ENCODE results near the gene SLC45A2.
"Not testable (repeated sequence)": the region's sequence is repeated elsewhere in the genome, so short reads cannot be mapped to it uniquely, and the experiment has no call there.

SLC45A2 gene, protein sequence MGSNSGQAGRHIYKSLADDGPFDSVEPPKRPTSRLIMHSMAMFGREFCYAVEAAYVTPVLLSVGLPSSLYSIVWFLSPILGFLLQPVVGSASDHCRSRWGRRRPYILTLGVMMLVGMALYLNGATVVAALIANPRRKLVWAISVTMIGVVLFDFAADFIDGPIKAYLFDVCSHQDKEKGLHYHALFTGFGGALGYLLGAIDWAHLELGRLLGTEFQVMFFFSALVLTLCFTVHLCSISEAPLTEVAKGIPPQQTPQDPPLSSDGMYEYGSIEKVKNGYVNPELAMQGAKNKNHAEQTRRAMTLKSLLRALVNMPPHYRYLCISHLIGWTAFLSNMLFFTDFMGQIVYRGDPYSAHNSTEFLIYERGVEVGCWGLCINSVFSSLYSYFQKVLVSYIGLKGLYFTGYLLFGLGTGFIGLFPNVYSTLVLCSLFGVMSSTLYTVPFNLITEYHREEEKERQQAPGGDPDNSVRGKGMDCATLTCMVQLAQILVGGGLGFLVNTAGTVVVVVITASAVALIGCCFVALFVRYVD

DNA sequence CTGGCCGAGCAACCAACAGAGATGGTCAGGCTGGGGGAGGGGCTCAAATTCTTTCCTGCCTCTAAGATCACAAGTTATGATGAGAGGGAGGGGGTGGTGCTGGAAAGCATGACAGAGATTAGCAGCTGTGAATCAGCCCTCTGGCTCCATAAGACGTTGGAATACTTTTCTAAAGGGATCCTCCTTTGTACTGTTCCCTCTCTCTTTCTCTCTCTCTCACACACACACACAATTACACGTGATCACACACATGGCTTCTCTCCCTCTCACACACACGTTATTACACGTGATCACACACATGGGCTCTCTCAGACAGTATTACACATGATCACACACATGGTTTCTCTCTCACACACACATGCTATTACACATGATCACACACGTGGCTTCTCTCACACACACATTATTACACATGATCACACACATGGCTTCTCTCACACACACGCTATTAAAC, at the start of gene SLC45A2:
Gene SLC45A2 (minus strand): TSS at position 23 of the 454 bp plus-strand sequence. CDS start 110 bp downstream, outside the sequence.
- H4K20me1 ChIP-seq (ENCODE audit: low read depth, low read length): no peaks in the 10 kb centered on the region
- no peak within 1 kb of the TSS for H3K4me3 ChIP-seq (ENCODE audit: insufficient read depth, low read length, poor library complexity, severe bottlenecking)
- H3K27ac ChIP-seq (ENCODE audit: low read depth, low read length): no peak within 1 kb of the TSS
- no peak within 1 kb of the TSS for H2AFZ ChIP-seq (ENCODE audit: low read depth, low read length, severe bottlenecking)
- H3K4me2 ChIP-seq (ENCODE audit: low read depth, low read length, poor library complexity, severe bottlenecking): no peak within 1 kb of the TSS
- no peaks in the 10 kb centered on the region for H3K27me3 ChIP-seq (ENCODE audit: low read length)
- H3K9ac ChIP-seq (ENCODE audit: low read length): no peak within 1 kb of the TSS
- H3K79me2 ChIP-seq (ENCODE audit: insufficient read depth, low read length): no peaks in the 10 kb centered on the region
- H3K9me2 ChIP-seq (replicated peaks; ENCODE audit: insufficient read depth, low read length): no peaks in the 10 kb centered on the region
- no peak for TF ChIP-seq EZH2phosphoT487 (conservative IDR thresholded peaks at IDR 0.05; ENCODE audit: low read length)
- TF ChIP-seq, protein P1, sequence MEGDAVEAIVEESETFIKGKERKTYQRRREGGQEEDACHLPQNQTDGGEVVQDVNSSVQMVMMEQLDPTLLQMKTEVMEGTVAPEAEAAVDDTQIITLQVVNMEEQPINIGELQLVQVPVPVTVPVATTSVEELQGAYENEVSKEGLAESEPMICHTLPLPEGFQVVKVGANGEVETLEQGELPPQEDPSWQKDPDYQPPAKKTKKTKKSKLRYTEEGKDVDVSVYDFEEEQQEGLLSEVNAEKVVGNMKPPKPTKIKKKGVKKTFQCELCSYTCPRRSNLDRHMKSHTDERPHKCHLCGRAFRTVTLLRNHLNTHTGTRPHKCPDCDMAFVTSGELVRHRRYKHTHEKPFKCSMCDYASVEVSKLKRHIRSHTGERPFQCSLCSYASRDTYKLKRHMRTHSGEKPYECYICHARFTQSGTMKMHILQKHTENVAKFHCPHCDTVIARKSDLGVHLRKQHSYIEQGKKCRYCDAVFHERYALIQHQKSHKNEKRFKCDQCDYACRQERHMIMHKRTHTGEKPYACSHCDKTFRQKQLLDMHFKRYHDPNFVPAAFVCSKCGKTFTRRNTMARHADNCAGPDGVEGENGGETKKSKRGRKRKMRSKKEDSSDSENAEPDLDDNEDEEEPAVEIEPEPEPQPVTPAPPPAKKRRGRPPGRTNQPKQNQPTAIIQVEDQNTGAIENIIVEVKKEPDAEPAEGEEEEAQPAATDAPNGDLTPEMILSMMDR (IDR thresholded peaks at IDR 0.05; ENCODE audit: insufficient read depth, low read length, poor library complexity, severe bottlenecking): no peak
- H3F3A ChIP-seq (ENCODE audit: insufficient read depth): no peaks in the 10 kb centered on the region
- no peaks in the 10 kb centered on the region; the same call in 1 of the 2 replicates for H3K9me3 ChIP-seq (ENCODE audit: insufficient read depth, low read length)
- 0 out of 2 replicates have a peak, but pooled peaks cover 2% of the 10 kb centered on the region for H3K36me3 ChIP-seq (ENCODE audit: low read length)

DNA sequence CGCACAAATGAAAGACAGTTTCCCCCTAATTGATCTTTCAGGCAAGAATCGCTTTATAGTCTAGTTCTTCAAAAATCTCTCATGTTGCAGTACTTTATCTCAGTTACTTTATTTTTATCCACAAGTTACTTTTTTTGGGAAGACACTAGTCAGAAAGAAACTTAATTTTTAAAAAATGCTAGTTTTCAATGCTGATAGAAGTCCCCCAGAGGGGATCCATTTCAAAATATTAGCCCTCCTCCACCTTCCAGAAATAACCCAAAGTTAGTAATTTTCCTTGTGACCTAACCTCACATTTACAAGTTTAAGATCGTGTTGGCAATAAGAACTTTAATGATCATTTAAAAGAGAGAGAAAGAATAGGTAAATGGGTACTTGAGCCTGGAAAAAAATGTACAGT, 47.5 kb upstream of the SLC45A2 start:
- Histone ChIP-seq H3K79me2 (ENCODE audit: insufficient read depth, low read length) (no peaks in the 10 kb centered on the region), H3K27ac (ENCODE audit: low read depth, low read length) (no peak overlapping the region), H4K20me1 (ENCODE audit: low read depth, low read length) (no peaks in the 10 kb centered on the region), H3F3A (ENCODE audit: insufficient read depth) (no peaks in the 10 kb centered on the region), H3K27me3 (ENCODE audit: low read length) (no peaks in the 10 kb centered on the region), H3K4me2 (ENCODE audit: low read depth, low read length, poor library complexity, severe bottlenecking) (no peak overlapping the region), H2AFZ (ENCODE audit: low read depth, low read length, severe bottlenecking) (no peak overlapping the region), H3K9ac (ENCODE audit: low read length) (no peak overlapping the region), H3K9me3 (ENCODE audit: insufficient read depth, low read length) (no peaks in the 10 kb centered on the region), H3K9me2 (replicated peaks; ENCODE audit: insufficient read depth, low read length) (no peaks in the 10 kb centered on the region), H3K36me3 (ENCODE audit: low read length) (no peaks in the 10 kb centered on the region), H3K4me3 (ENCODE audit: insufficient read depth, low read length, poor library complexity, severe bottlenecking) (no peak overlapping the region)
- TF ChIP-seq, protein P1 (IDR thresholded peaks at IDR 0.05; ENCODE audit: insufficient read depth, low read length, poor library complexity, severe bottlenecking): no peak

DNA sequence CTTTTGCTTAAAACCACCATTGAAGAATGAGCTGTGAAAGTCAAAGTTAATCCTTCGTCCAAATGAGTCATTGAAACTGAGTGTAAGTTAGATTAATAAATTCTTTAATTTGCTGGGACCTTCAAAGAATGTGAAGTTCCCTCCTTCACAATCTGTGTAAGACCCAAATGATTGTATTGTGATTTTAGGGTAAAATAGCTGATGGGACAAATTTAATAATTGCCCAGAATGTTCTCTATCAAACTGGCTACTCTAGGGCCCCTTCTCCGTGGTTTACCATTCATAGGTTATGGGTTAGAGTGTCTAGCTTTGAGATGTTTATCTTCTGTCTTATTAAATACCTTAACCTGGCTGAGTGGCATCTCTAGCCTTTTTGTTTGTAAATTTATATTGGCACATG, 46.6 kb upstream of the SLC45A2 start:
- H3K9me2 ChIP-seq (replicated peaks; ENCODE audit: insufficient read depth, low read length): no peaks in the 10 kb centered on the region
- no peaks in the 10 kb centered on the region for H3K27me3 ChIP-seq (ENCODE audit: low read length)
- H3K4me2 ChIP-seq (ENCODE audit: low read depth, low read length, poor library complexity, severe bottlenecking): no peak overlapping the region
- H3K27ac ChIP-seq (ENCODE audit: low read depth, low read length): no peak overlapping the region
- no peaks in the 10 kb centered on the region for H3K9me3 ChIP-seq (ENCODE audit: insufficient read depth, low read length)
- H3F3A ChIP-seq (ENCODE audit: insufficient read depth): no peaks in the 10 kb centered on the region
- TF ChIP-seq EZH2phosphoT487 (conservative IDR thresholded peaks at IDR 0.05; ENCODE audit: low read length): no peak
- TF ChIP-seq, protein P1 (IDR thresholded peaks at IDR 0.05; ENCODE audit: insufficient read depth, low read length, poor library complexity, severe bottlenecking): no peak
- no peaks in the 10 kb centered on the region for H4K20me1 ChIP-seq (ENCODE audit: low read depth, low read length)
- H3K9ac ChIP-seq (ENCODE audit: low read length): no peak overlapping the region
- H3K36me3 ChIP-seq (ENCODE audit: low read length): no peaks in the 10 kb centered on the region
- H3K79me2 ChIP-seq (ENCODE audit: insufficient read depth, low read length): no peaks in the 10 kb centered on the region
- H3K4me3 ChIP-seq (ENCODE audit: insufficient read depth, low read length, poor library complexity, severe bottlenecking): no peak overlapping the region
- H2AFZ ChIP-seq (ENCODE audit: low read depth, low read length, severe bottlenecking): no peak overlapping the region

DNA sequence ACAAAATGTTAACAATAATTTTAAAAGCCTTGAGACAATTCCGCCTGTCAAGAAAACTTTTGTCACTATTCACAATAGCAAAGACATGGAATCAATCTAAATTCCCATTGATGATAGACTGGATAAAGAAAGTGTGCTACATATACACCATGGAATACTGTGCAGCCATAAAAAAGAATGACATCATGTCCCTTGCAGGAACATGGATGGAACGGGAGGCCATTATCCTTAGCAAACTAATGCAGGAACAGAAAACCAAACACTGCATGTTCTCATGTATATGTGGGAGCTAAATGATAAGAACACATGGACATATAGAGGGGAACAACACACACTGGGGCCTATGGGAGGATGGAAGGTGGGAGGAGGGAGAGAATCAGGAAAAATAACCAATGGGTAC, 46.1 kb upstream of the SLC45A2 start:
- not testable (repeated sequence) for H3K4me3 ChIP-seq (ENCODE audit: insufficient read depth, low read length, poor library complexity, severe bottlenecking); H3F3A ChIP-seq (ENCODE audit: insufficient read depth); H3K27ac ChIP-seq (ENCODE audit: low read depth, low read length)

More for the DNA sequence above, 46.1 kb upstream of the SLC45A2 start:
- not testable (repeated sequence) for H4K20me1 ChIP-seq (ENCODE audit: low read depth, low read length); H3K27me3 ChIP-seq (ENCODE audit: low read length); H3K36me3 ChIP-seq (ENCODE audit: low read length); H3K9me3 ChIP-seq (ENCODE audit: insufficient read depth, low read length); H3K9ac ChIP-seq (ENCODE audit: low read length); H3K9me2 ChIP-seq (replicated peaks; ENCODE audit: insufficient read depth, low read length); H3K79me2 ChIP-seq (ENCODE audit: insufficient read depth, low read length); H2AFZ ChIP-seq (ENCODE audit: low read depth, low read length, severe bottlenecking); H3K4me2 ChIP-seq (ENCODE audit: low read depth, low read length, poor library complexity, severe bottlenecking)
